Stimulated activated CD4-positive, alpha-beta T cell treated with anti-CD3 and anti-CD28 coated beads, Interleukin-2, amount 100 ng/mL, for 24 hours (primary cell): ENCODE measurements around the gene PRDM2.

Experiments used
- DNase-seq, 2 donors: peaks; one replicate each; pipeline ENCODE4 v3.0.0-alpha.2; 2020

PRDM2 gene

GRCh38 chr1:13820055-13820454 is 120.1 kb downstream of the PRDM2 start:
- no peak for DNase-seq

- DNase-seq, result no peak
Observed at GRCh38 chr1:13820456-13820855, 120.5 kb downstream of the PRDM2 start.

GRCh38 chr1:13823126-13823880 is 123.3 kb downstream of the PRDM2 start:
- DNase-seq, result peak in 1 of 2 donors; percentile 9

GRCh38 chr1:13823936-13824335 is 123.9 kb downstream of the PRDM2 start:
- no peak for DNase-seq

- no peak for DNase-seq
Observed at GRCh38 chr1:13824626-13825025, 124.6 kb downstream of the PRDM2 start.

GRCh38 chr1:13825033-13825432 is 125.0 kb downstream of the PRDM2 start:
- DNase-seq, result peak in 1 of 2 donors; percentile 6

GRCh38 chr1:13826009-13826408 is 126.0 kb downstream of the PRDM2 start:
- no peak for DNase-seq

- DNase-seq, result no peak
Observed at GRCh38 chr1:13826591-13826990, 126.6 kb downstream of the PRDM2 start.

GRCh38 chr1:13828454-13829151 is 128.6 kb downstream of the PRDM2 start:
- DNase-seq, result peak; percentile 31 to 58

GRCh38 chr1:13829152-13829769 is 129.3 kb downstream of the PRDM2 start:
- peak in 1 of 2 donors; percentile 9 for DNase-seq

- DNase-seq, result no peak
Observed at GRCh38 chr1:13830170-13830569, 130.2 kb downstream of the PRDM2 start.

- DNase-seq, result no peak
Observed at GRCh38 chr1:13830616-13831280, 130.8 kb downstream of the PRDM2 start.

- no peak for DNase-seq
Observed at GRCh38 chr1:13832100-13832499, 132.1 kb downstream of the PRDM2 start.

GRCh38 chr1:13832536-13832935 is 132.5 kb downstream of the PRDM2 start:
- DNase-seq, result no peak

GRCh38 chr1:13836136-13836535 is 136.1 kb downstream of the PRDM2 start:
- DNase-seq, result no peak

GRCh38 chr1:13836631-13837030 is 136.6 kb downstream of the PRDM2 start:
- no peak for DNase-seq

- no peak for DNase-seq
Observed at GRCh38 chr1:13838236-13838635, 138.2 kb downstream of the PRDM2 start.

- no peak for DNase-seq
Observed at GRCh38 chr1:13842497-13842896, 142.5 kb downstream of the PRDM2 start.

GRCh38 chr1:13851726-13852125 is 151.7 kb downstream of the PRDM2 start:
- no peak for DNase-seq

GRCh38 chr1:13855554-13855953 is 155.6 kb downstream of the PRDM2 start:
- no peak for DNase-seq

GRCh38 chr1:13860031-13860430 is 160.0 kb downstream of the PRDM2 start:
- no peak for DNase-seq

GRCh38 chr1:13864760-13865159 is 164.8 kb downstream of the PRDM2 start:
- no peak for DNase-seq

- no peak for DNase-seq
Observed at GRCh38 chr1:13865851-13866250, 165.9 kb downstream of the PRDM2 start.
